H1 (cell line): ENCODE measurements around the gene C16orf90. TPM values are rescaled to one million over a fixed set of nuclear protein-coding genes. Genes with fewer than 3 reads are reported as not detected.

Source experiments
- KDM1A ChIP-seq: fragments of 200-600, 300-600 bp; sonication (generic); IDR thresholded peaks from 2 replicates; pipeline ENCODE4 v1.7.1; 2016; ENCODE audit warnings: mild to moderate bottlenecking, low read length, borderline replicate concordance
- POU5F1 ChIP-seq: IDR thresholded peaks from 2 replicates; pipeline ENCODE4 v1.6.1; 2011; ENCODE audit warnings: low read depth, mild to moderate bottlenecking, low read length, moderate library complexity
- polyA plus RNA-seq, 7 experiments: library from polyadenylated mRNA; depleted of rRNA in 3 of 7; stranded (reverse) in 5 of 7; unstranded in 2 of 7; fragments of >200 nt in 5 of 7; fragments of 200-250 nt in 2 of 7; gene quantifications; 1 replicate in 5 of 7; 2 replicates in 1 of 7; 4 replicates in 1 of 7; pipeline versions ENCODE4 v1.2.1 to v1.2.3, GENCODE V29; 2011 to 2013; ENCODE audit warnings: missing spikeins in 2 of 7, mixed read lengths in 2 of 7
- total RNA-seq: library from RNA; stranded (reverse); fragmentation: NEBNext Ultra II Directional; extraction: Animal tissue kit (Norgen Biotek cat#: 25700); gene quantifications from 2 replicates; pipeline ENCODE4 v1.2.1, GENCODE V29; 2021
- TF ChIP-seq, protein P1 (sequence below): IDR thresholded peaks from 2 replicates; pipeline ENCODE4 v1.6.1; 2011; ENCODE audit warnings: low read depth, mild to moderate bottlenecking, low read length; ENCODE audit not compliant: insufficient read depth

Gene C16orf90
- total and polyA plus RNA-seq, 2 of the 8 experiments (the other 6 are each of a cell fraction or from before 2014, with no cell fraction given), result not detected

DNA sequence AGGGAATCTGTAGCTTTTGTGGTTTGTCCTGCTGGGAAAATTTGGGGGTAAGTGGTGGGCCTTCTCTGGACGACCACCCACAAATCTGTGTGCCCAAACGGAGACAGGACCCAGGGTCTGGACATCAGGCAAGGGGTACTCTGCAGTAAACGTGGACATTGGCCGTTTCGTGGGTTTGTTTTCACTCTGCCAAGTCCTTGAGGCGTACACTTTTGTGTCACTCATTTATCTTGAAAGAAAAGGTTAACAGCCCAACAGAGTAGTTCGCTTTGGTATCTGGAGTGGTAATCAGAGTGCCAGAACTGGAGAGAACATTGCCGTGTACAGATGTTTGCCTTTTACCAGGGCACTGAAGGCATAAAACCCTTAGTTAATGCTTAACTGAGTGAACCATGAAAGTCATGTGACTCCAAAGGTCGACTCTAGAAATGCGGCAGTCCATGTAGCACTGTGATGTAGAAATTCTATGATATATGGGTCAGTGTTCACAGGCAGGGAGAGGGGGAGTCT, 36.4 kb downstream of the C16orf90 start (continued):
- TF ChIP-seq, protein P1, sequence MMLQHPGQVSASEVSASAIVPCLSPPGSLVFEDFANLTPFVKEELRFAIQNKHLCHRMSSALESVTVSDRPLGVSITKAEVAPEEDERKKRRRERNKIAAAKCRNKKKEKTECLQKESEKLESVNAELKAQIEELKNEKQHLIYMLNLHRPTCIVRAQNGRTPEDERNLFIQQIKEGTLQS, result no peak
- no peak for TF ChIP-seq POU5F1
- TF ChIP-seq KDM1A, result no peak
- TF ChIP-seq, all 59 proteins: peak for 0
